Measurements from ENCODE around the gene KCNN3.

KCNN3 gene

DNA sequence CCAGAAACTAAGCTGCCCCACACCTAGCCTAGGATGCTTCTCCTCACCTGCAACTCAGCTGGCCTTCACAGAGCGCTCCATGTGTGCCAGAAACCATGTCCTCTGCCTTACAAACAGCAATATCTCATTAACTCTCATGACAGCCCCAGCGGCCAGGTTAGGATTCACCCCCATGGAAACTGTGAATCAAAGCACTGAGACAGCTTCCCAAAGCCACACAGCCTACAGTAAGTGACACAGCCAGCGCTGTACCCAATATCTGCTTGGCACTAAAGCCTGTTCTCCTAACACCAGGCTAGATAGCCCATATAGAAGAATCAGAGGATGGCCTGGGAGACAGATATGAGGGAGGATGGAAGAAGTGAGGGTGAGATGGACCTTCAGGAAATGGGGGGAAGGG lies 13.5 kb downstream of the KCNN3 start:
- Histone ChIP-seq H3K4me3 (ENCODE audit: low read depth, low read length) (no peak overlapping the region), H3K9me3 (ENCODE audit: control insufficient read depth, insufficient read depth, low read length) (no peaks in the 10 kb centered on the region), H3K4me1 (ENCODE audit: control insufficient read depth, insufficient read depth, low read length) (no peaks in the 10 kb centered on the region), H3K36me3 (ENCODE audit: control insufficient read depth, insufficient read depth, low read length) (no peaks in the 10 kb centered on the region), H3K27me3 (ENCODE audit: control insufficient read depth, insufficient read depth, low read length) (no peaks in the 10 kb centered on the region), H3K9ac (ENCODE audit: low read depth, low read length) (no peak overlapping the region)

DNA sequence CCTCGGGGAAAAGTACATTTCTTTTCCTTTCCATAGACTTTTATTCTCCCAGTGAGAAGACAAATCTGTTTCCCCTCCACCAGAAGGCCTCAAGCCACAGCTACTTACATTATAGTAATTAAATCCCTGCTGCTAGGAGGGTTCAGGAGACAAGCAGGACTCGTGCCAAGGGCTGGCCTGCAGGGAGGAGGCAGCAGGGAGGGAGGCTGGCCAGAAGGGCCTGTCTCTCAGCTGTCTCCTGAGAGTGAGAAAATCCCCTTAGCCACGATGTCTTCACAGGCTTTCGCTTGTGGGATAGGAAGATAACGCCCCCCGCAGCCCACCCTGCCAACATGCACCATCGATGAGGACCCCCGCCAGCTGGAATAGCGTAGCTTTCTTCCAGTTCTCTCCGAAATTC lies 14.0 kb downstream of the KCNN3 start:
- Histone ChIP-seq H3K27me3 (ENCODE audit: control insufficient read depth, insufficient read depth, low read length) (no peaks in the 10 kb centered on the region), H3K9ac (ENCODE audit: low read depth, low read length) (no peak overlapping the region), H3K4me3 (ENCODE audit: low read depth, low read length) (no peak overlapping the region), H3K4me1 (ENCODE audit: control insufficient read depth, insufficient read depth, low read length) (no peaks in the 10 kb centered on the region), H3K36me3 (ENCODE audit: control insufficient read depth, insufficient read depth, low read length) (no peaks in the 10 kb centered on the region), H3K9me3 (ENCODE audit: control insufficient read depth, insufficient read depth, low read length) (no peaks in the 10 kb centered on the region)

DNA sequence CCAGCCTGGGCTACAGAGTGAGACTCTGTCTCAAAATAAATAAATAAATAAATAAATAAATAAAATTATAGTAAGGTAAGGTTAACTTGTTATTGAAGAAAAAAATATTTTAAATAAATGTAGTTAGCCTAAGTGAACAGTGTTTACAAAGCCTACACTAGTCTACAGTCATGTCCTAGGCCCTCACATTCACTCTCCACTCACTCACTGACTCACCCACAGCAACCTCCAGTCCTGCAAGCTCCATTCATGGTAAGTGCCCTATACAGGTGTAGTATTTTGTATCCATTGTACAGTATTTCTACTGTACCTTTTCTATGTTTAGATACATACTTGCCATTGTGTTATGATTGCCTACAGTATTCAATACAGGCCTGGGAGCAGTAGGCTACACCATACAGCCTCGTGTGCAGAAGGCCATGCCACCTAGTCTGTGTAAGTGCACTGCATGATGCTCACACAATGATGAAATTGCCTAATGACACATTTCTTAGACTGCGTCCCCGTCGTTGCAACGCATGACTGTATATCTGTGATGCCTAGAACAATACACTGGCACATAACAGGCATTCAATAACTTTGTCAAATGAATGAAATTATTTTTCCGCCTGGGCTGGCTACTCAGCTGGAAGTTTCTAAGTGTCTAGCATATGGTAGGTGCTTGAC lies 14.8 kb downstream of the KCNN3 start:
- Histone ChIP-seq H3K4me1 (ENCODE audit: control insufficient read depth, insufficient read depth, low read length) (no peaks in the 10 kb centered on the region), H3K9me3 (ENCODE audit: control insufficient read depth, insufficient read depth, low read length) (no peaks in the 10 kb centered on the region), H3K27me3 (ENCODE audit: control insufficient read depth, insufficient read depth, low read length) (no peaks in the 10 kb centered on the region), H3K36me3 (ENCODE audit: control insufficient read depth, insufficient read depth, low read length) (no peaks in the 10 kb centered on the region), H3K9ac (ENCODE audit: low read depth, low read length) (no peak overlapping the region), H3K4me3 (ENCODE audit: low read depth, low read length) (no peak overlapping the region)

DNA sequence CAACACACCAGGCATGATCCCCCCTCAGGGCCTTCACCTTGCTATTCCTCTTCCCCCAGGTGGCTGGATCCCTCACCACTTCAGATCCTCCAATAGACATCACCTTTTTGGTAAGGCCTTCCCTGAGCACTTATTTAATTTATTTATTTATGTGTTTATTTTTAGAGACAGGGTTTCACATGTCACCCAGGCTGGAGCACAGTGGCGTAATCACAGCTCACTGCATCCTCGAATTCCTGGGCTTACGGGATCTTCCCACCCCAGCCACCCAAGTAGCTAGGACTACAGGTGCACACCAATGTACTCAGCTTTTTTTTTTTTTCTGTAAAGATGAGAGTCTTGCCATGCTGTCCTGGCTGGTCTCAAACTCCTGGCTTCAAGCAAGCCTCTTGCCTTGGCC lies 17.2 kb downstream of the KCNN3 start:
- Histone ChIP-seq H3K4me3 (ENCODE audit: low read depth, low read length) (no peak overlapping the region), H3K4me1 (ENCODE audit: control insufficient read depth, insufficient read depth, low read length) (no peaks in the 10 kb centered on the region), H3K9me3 (ENCODE audit: control insufficient read depth, insufficient read depth, low read length) (no peaks in the 10 kb centered on the region), H3K27me3 (ENCODE audit: control insufficient read depth, insufficient read depth, low read length) (no peaks in the 10 kb centered on the region), H3K9ac (ENCODE audit: low read depth, low read length) (no peak overlapping the region), H3K36me3 (ENCODE audit: control insufficient read depth, insufficient read depth, low read length) (no peaks in the 10 kb centered on the region)

DNA sequence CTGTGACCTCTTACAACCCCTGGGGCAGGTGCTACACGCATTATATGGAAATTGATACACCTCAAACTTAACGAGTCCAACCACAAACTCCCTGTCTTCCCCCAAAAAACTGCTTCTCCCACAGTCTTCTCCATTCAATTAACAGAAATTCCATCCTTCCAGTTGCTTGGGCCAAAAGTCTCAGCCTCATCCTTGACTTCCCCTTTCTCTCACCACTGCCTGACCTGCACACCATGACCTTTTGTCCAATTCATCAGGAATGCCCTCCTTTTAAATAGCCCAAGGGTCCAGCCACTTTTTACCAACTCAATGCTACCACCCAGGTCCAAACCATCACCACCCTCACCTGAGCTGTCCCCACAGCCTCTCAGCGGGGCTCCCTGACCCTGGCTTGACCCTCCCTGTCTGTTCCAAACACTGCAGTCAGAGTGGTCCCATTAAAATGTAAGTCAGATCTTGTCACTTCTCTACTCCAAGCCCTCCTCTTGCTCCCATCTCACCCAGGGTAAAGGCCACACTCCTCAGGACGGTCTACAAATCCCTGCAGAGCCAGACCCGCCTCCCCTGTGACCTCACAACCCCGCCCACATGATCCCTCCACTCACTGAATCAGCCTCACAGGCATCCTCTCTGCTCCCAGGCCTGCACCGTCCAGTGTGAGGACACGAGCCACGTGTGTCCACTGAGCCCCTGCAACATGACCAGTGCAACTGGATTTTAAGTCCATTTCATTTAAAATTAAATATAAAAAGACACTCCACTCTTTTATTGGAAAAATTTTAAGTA lies 18.5 kb downstream of the KCNN3 start:
- Histone ChIP-seq H3K9me3 (ENCODE audit: control insufficient read depth, insufficient read depth, low read length) (no peaks in the 10 kb centered on the region), H3K9ac (ENCODE audit: low read depth, low read length) (no peak overlapping the region), H3K27me3 (ENCODE audit: control insufficient read depth, insufficient read depth, low read length) (no peaks in the 10 kb centered on the region), H3K4me3 (ENCODE audit: low read depth, low read length) (no peak overlapping the region), H3K36me3 (ENCODE audit: control insufficient read depth, insufficient read depth, low read length) (no peaks in the 10 kb centered on the region), H3K4me1 (ENCODE audit: control insufficient read depth, insufficient read depth, low read length) (no peaks in the 10 kb centered on the region)

DNA sequence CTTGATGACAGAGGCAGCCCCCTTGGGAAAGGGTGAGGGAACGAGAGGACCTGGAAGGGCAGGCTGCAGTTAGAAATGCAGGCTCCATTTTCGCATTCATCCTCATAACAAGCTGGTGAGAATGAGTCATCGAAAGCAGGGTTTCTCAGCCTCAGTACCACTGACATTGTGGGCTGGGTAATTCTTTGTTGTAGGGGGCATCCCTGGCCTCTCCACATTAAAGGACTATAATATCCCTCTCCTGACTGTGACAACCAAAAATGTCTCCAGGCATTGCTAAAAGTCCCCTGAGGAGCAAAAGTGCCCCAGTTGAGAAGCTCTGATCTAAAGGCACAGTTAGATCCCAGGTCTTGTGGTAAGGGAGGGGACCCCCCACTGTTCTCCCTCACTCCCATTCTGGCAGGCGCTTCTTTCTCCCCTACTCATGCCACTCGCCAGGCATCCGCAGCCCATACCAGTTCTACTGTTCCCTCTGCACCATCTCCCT lies 20.4 kb downstream of the KCNN3 start:
- Histone ChIP-seq H3K36me3 (ENCODE audit: control insufficient read depth, insufficient read depth, low read length) (no peaks in the 10 kb centered on the region), H3K27me3 (ENCODE audit: control insufficient read depth, insufficient read depth, low read length) (no peaks in the 10 kb centered on the region), H3K4me1 (ENCODE audit: control insufficient read depth, insufficient read depth, low read length) (no peaks in the 10 kb centered on the region), H3K9ac (ENCODE audit: low read depth, low read length) (no peak overlapping the region), H3K4me3 (ENCODE audit: low read depth, low read length) (no peak overlapping the region), H3K9me3 (ENCODE audit: control insufficient read depth, insufficient read depth, low read length) (no peaks in the 10 kb centered on the region)

DNA sequence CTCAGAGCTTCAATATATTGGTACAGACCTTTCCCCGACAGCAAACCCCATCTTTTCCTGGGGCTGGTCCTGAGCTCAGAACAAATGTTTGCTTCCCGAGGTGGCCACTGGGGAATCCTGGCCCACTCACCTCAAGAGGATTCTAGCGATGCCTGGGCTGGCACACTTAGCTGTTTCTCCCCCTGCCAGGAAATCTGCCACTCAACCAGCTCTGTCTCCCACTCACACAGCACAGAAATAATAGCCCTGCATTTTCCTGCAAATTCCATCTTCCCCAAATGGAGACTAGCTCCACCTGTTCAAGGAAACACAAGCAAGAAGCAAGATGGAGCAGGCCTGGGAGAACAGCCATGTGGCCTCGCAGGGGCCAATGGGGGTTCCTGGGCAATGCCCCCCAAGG lies 21.1 kb downstream of the KCNN3 start:
- H3K36me3 ChIP-seq (ENCODE audit: control insufficient read depth, insufficient read depth, low read length): no peaks in the 10 kb centered on the region

DNA sequence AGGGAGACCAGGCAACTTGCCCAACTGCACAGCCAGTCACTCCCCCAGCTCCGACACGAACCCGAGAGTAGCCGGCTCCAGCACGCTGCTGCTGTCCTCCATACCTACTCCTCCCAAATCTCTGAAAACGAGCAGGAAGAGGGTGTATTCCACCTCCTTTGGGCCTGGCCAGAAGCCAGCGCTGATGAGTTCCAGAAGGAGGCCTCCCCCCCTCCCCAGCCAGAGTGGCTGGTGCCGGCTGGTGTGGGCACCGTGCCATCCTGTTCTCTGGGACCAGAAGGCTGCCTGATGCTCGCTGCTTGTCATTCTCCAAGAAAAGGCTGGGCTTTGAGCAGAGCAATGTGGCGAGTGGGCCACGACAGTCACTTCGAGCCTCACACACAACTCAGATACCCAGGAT lies 22.2 kb downstream of the KCNN3 start:
- Histone ChIP-seq H3K4me3 (ENCODE audit: low read depth, low read length) (no peak overlapping the region), H3K36me3 (ENCODE audit: control insufficient read depth, insufficient read depth, low read length) (no peaks in the 10 kb centered on the region), H3K4me1 (ENCODE audit: control insufficient read depth, insufficient read depth, low read length) (peaks cover 4% of the 10 kb centered on the region), H3K27me3 (ENCODE audit: control insufficient read depth, insufficient read depth, low read length) (no peaks in the 10 kb centered on the region), H3K9ac (ENCODE audit: low read depth, low read length) (no peak overlapping the region), H3K9me3 (ENCODE audit: control insufficient read depth, insufficient read depth, low read length) (no peaks in the 10 kb centered on the region)

More for the DNA sequence above, 21.1 kb downstream of the KCNN3 start:
- H3K9ac ChIP-seq (ENCODE audit: low read depth, low read length): no peak overlapping the region
- no peak overlapping the region for H3K4me3 ChIP-seq (ENCODE audit: low read depth, low read length)
- peaks cover 2% of the 10 kb centered on the region for H3K4me1 ChIP-seq (ENCODE audit: control insufficient read depth, insufficient read depth, low read length)
- no peaks in the 10 kb centered on the region for H3K27me3 ChIP-seq (ENCODE audit: control insufficient read depth, insufficient read depth, low read length)
- no peaks in the 10 kb centered on the region for H3K9me3 ChIP-seq (ENCODE audit: control insufficient read depth, insufficient read depth, low read length)

GRCh38 chr1:154846565-154847442 lies 23.3 kb downstream of the KCNN3 start:
- H3K27me3 ChIP-seq (ENCODE audit: control insufficient read depth, insufficient read depth, low read length): no peaks in the 10 kb centered on the region
- H3K4me1 ChIP-seq (ENCODE audit: control insufficient read depth, insufficient read depth, low read length): peaks cover 4% of the 10 kb centered on the region
- no peak overlapping the region for H3K4me3 ChIP-seq (ENCODE audit: low read depth, low read length)
- no peaks in the 10 kb centered on the region for H3K9me3 ChIP-seq (ENCODE audit: control insufficient read depth, insufficient read depth, low read length)
- H3K36me3 ChIP-seq (ENCODE audit: control insufficient read depth, insufficient read depth, low read length): no peaks in the 10 kb centered on the region
- H3K9ac ChIP-seq (ENCODE audit: low read depth, low read length): no peak overlapping the region

- Histone ChIP-seq H3K9ac (ENCODE audit: low read depth, low read length) (no peak overlapping the region), H3K9me3 (ENCODE audit: control insufficient read depth, insufficient read depth, low read length) (no peaks in the 10 kb centered on the region), H3K4me3 (ENCODE audit: low read depth, low read length) (no peak overlapping the region)
Observed at GRCh38 chr1:154845879-154846278, 24.2 kb downstream of the KCNN3 start.

GRCh38 chr1:154845174-154845573 lies 24.9 kb downstream of the KCNN3 start:
- H3K9ac ChIP-seq (ENCODE audit: low read depth, low read length): no peak overlapping the region
- H3K4me1 ChIP-seq (ENCODE audit: control insufficient read depth, insufficient read depth, low read length): peaks cover 4% of the 10 kb centered on the region
- no peaks in the 10 kb centered on the region for H3K9me3 ChIP-seq (ENCODE audit: control insufficient read depth, insufficient read depth, low read length)
- H3K27me3 ChIP-seq (ENCODE audit: control insufficient read depth, insufficient read depth, low read length): no peaks in the 10 kb centered on the region
- H3K4me3 ChIP-seq (ENCODE audit: low read depth, low read length): no peak overlapping the region
- H3K36me3 ChIP-seq (ENCODE audit: control insufficient read depth, insufficient read depth, low read length): no peaks in the 10 kb centered on the region

More at GRCh38 chr1:154845879-154846278, 24.2 kb downstream of the KCNN3 start:
- Histone ChIP-seq H3K4me1 (ENCODE audit: control insufficient read depth, insufficient read depth, low read length) (peaks cover 4% of the 10 kb centered on the region), H3K27me3 (ENCODE audit: control insufficient read depth, insufficient read depth, low read length) (no peaks in the 10 kb centered on the region), H3K36me3 (ENCODE audit: control insufficient read depth, insufficient read depth, low read length) (no peaks in the 10 kb centered on the region)
